GM19351 (cell line): Measurements from ENCODE around the gene DUSP3.

Source experiments
- ATAC-seq: cut with Tn5 transposase; IDR thresholded peaks from one replicate; pipeline ENCODE4 v1.9.1; 2021; ENCODE audit warnings: mild to moderate bottlenecking, moderate library complexity; ENCODE audit not compliant: unreplicated experiment

The DUSP3 gene

GRCh38 chr17:43778337-43779144, at the start of gene DUSP3:
DUSP3 (minus strand) TSS chr17:43778977; CDS start chr17:43778924, 53 bp downstream.
- peak; percentile 73 for ATAC-seq

GRCh38 chr17:43827596-43827995, 48.8 kb upstream of the DUSP3 start:
- no peak for ATAC-seq

GRCh38 chr17:43826206-43826605, 47.4 kb upstream of the DUSP3 start:
- no peak for ATAC-seq

GRCh38 chr17:43825567-43825966, 46.8 kb upstream of the DUSP3 start:
- no peak for ATAC-seq

- ATAC-seq: no peak
Observed at GRCh38 chr17:43823350-43824084, 44.7 kb upstream of the DUSP3 start.

- ATAC-seq: no peak
Observed at GRCh38 chr17:43822570-43823190, 43.9 kb upstream of the DUSP3 start.

- no peak for ATAC-seq
Observed at GRCh38 chr17:43820759-43821158, 42.0 kb upstream of the DUSP3 start.

GRCh38 chr17:43818966-43819365, 40.2 kb upstream of the DUSP3 start:
- ATAC-seq: no peak

- ATAC-seq: no peak
Observed at GRCh38 chr17:43817826-43818225, 39.0 kb upstream of the DUSP3 start.

- ATAC-seq: no peak
Observed at GRCh38 chr17:43816336-43817320, 37.9 kb upstream of the DUSP3 start.

GRCh38 chr17:43814714-43815113, 35.9 kb upstream of the DUSP3 start:
- no peak for ATAC-seq

- no peak for ATAC-seq
Observed at GRCh38 chr17:43814026-43814425, 35.2 kb upstream of the DUSP3 start.

GRCh38 chr17:43813386-43813785, 34.6 kb upstream of the DUSP3 start:
- ATAC-seq: no peak

- ATAC-seq: no peak
Observed at GRCh38 chr17:43812396-43813265, 33.9 kb upstream of the DUSP3 start.

GRCh38 chr17:43810823-43811222, 32.0 kb upstream of the DUSP3 start:
- no peak for ATAC-seq

- ATAC-seq: no peak
Observed at GRCh38 chr17:43810226-43810715, 31.5 kb upstream of the DUSP3 start.

GRCh38 chr17:43809121-43809520, 30.3 kb upstream of the DUSP3 start:
- no peak for ATAC-seq

- no peak for ATAC-seq
Observed at GRCh38 chr17:43808076-43808475, 29.3 kb upstream of the DUSP3 start.

GRCh38 chr17:43805117-43805516, 26.3 kb upstream of the DUSP3 start:
- no peak for ATAC-seq
